GM19438 (cell line): ENCODE measurements around the gene MERTK.

Experiments used
- ATAC-seq: cut with Tn5 transposase; IDR thresholded peaks from one replicate; pipeline ENCODE4 v1.9.1; 2021; ENCODE audit warnings: low read depth; ENCODE audit not compliant: unreplicated experiment

The MERTK gene

GRCh38 chr2:111975053-111975552 is 76.7 kb downstream of the MERTK start:
- ATAC-seq: no peak

- ATAC-seq: no peak
Measured at GRCh38 chr2:111975819-111976218, 77.4 kb downstream of the MERTK start.

- no peak for ATAC-seq
Measured at GRCh38 chr2:111977240-111977639, 78.8 kb downstream of the MERTK start.

GRCh38 chr2:111978452-111979170 is 80.2 kb downstream of the MERTK start:
- ATAC-seq: no peak

- ATAC-seq: no peak
Measured at GRCh38 chr2:111981666-111982065, 83.3 kb downstream of the MERTK start.

GRCh38 chr2:111982822-111983221 is 84.4 kb downstream of the MERTK start:
- no peak for ATAC-seq

DNA sequence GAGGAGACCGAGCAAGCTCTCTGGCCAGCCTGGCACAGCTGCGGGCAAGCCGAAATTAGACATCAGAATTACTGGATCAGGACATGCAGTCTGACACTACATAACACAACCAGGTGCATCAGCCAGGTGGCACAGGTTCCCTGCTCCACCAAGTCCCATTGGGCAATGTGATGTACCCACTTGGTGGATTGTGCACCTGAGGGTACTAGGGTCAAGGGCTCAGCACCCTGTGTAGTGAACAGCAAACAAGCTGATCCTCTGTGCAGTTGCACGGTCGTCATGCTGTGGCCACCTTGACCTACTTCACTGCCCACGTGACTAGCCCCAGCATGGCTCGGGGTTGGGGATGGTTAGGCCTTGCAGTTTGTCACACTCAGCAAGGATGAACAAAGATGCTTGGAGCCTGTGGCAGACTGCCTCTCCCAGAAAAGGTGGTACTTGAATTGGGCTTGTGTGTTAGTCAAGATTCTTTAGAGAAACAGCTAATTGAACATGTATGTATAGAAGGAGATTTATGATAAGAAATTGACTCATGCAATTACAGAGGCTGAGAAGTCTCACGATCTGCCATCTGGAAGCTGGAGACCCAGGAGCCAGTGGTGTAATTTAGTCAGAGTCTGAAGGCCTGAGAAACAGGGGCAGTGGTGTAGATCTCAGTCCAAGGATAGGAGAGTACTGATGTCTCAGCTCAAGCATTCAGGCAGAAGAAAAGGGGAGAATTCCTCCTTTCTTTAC is 85.2 kb downstream of the MERTK start:
- no peak for ATAC-seq

- no peak for ATAC-seq
Measured at GRCh38 chr2:111984213-111984604, 85.8 kb downstream of the MERTK start.

GRCh38 chr2:111985514-111985913 is 87.1 kb downstream of the MERTK start:
- no peak for ATAC-seq

- no peak for ATAC-seq
Measured at GRCh38 chr2:111986116-111986900, 87.9 kb downstream of the MERTK start.

DNA sequence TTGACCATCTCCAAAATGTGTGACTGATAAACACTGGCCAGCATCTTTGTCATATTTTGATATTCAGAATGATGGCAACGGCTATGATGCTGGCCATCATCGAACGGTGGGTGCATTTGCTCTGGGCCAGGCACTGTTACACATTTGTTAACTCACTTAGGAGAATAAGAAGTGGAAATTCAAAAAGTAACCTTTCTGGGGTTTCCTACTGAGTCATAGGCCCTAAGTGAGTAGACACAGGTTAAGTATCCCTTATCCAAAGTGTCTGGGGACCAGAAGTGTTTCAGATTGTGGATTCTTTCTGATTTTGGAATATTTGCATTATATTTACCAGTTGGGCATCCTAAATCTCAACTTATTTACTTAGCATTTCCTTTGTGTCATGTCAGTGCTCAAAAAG is 92.0 kb downstream of the MERTK start:
- ATAC-seq: no peak

- ATAC-seq: no peak
Measured at GRCh38 chr2:111990856-111991255, 92.4 kb downstream of the MERTK start.

- no peak for ATAC-seq
Measured at GRCh38 chr2:111994042-111994441, 95.6 kb downstream of the MERTK start.

DNA sequence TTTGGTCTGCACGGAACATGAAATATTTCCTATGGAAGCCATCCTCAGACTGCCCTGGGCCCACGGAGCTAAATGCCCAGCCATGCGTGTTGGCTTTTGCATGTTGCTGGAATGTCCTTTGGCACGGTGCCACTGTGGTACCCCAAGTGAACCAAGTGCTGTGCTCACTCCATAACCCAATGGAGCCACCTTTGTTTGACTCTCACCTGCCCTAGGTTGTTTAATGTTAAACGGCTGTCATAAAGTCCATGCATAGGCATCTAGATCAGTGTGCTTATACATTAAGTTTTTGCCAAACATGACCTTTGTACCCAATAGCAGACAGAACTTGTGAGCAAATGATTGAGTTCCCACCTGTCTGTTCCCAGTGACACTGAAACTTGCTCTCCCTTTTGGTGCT is 96.7 kb downstream of the MERTK start:
- ATAC-seq: no peak

GRCh38 chr2:111999809-112000208 is 101.4 kb downstream of the MERTK start:
- ATAC-seq: no peak

DNA sequence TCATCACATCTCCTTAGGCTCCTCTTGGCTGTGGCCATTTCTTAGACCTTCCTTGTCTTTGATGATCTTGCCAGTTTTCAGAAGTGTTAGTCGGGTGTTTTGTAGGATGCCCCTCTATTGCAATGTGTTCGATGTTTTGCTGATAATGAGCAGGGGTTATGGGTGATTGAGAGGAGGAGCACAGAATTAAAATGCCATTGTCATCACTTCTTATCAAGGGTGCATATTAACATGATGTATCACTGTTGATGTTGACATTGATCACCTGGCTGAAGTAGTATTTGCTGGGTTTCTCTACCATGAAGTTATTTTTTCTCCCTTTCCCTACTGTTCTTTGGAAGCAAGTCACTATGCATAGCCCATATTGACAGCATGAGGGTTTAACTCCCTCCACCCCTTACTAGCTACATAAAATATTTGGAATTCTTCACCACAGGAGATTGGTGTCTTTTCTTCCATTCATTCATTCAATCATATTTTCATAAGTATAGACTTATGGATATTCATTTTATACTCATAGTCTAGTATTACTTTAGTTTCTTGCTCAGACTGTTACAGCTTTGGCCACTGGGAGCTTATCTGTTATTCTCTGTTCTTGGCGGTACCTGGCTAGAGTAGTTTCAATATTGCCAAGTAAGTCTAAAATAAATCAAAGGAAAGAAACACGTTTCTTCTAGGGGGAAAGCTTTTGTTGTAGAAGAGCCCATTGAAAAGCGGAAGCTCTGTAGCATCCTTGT is 102.2 kb downstream of the MERTK start:
- no peak for ATAC-seq

- no peak for ATAC-seq
Measured at GRCh38 chr2:112001136-112001715, 102.8 kb downstream of the MERTK start.

GRCh38 chr2:112001942-112002341 is 103.5 kb downstream of the MERTK start:
- no peak for ATAC-seq

- no peak for ATAC-seq
Measured at GRCh38 chr2:112003576-112004252, 105.3 kb downstream of the MERTK start.

GRCh38 chr2:112004253-112004645 is 105.8 kb downstream of the MERTK start:
- no peak for ATAC-seq
